Aorta (tissue), 5 donors: ENCODE results near the gene TUBA1A. TPM values are rescaled to one million over a fixed set of nuclear protein-coding genes. Genes with fewer than 3 reads are reported as not detected.
"Not testable (repeated sequence)": the region's sequence is repeated elsewhere in the genome, so short reads cannot be mapped to it uniquely, and the experiment has no call there.

Experiments used
- ATAC-seq: fragments of 200-7000 bp; cut with Tn5 transposase; one replicate; pipeline ENCODE4 v1.9.1; 2022; ENCODE audit warnings: moderate library complexity; ENCODE audit not compliant: low FRiP score
- DNase-seq, 2 donors: peaks; one replicate each; pipeline ENCODE4 v3.0.0-alpha.2; 2020
- H3K27ac ChIP-seq, 2 donors: one replicate each; pipeline ENCODE4 v1.5.1; 2013; ENCODE audit warnings: low read length in 2 of 2, mild to moderate bottlenecking in 2 of 2, moderate library complexity in 2 of 2, control low read depth in 1 of 2, inconsistent platforms in 1 of 2, low read depth in 1 of 2
- H3K27me3 ChIP-seq, 2 donors: one replicate each; pipeline ENCODE4 v1.6.1; 2013; ENCODE audit warnings: control low read depth in 1 of 2, low read length in 1 of 2, mild to moderate bottlenecking in 1 of 2, moderate library complexity in 1 of 2; ENCODE audit not compliant: insufficient read depth in 2 of 2, control insufficient read depth in 1 of 2
- H3K36me3 ChIP-seq, 2 donors: one replicate each; pipeline ENCODE4 v1.6.1; 2013; ENCODE audit warnings: control low read depth in 1 of 2, low read length in 1 of 2, mild to moderate bottlenecking in 1 of 2; ENCODE audit not compliant: insufficient read depth in 2 of 2, control insufficient read depth in 1 of 2
- H3K4me1 ChIP-seq, 2 donors: one replicate each; pipeline ENCODE4 v1.6.1; 2013; ENCODE audit warnings: low read length in 2 of 2, control low read depth in 1 of 2, mild to moderate bottlenecking in 1 of 2, moderate library complexity in 1 of 2; ENCODE audit not compliant: insufficient read depth in 2 of 2, control insufficient read depth in 1 of 2
- H3K4me3 ChIP-seq, 2 donors: one replicate each; pipeline ENCODE4 v1.5.1; 2013; ENCODE audit warnings: low read length in 2 of 2, control low read depth in 1 of 2, mild to moderate bottlenecking in 1 of 2
- H3K9me3 ChIP-seq: one replicate; pipeline ENCODE4 v1.6.1; 2013; ENCODE audit warnings: mild to moderate bottlenecking, low read length; ENCODE audit not compliant: control insufficient read depth
- WGBS, 2 donors: extraction: QIAGEN DNeasy Blood & Tissue Kit; methylation state at CpG; one replicate each; pipeline ENCODE4 v1.1.7; 2013; 5-methylcytosine and 5-hydroxymethylcytosine counted together
- intact Hi-C, 2 donors: fragments of 100-400 bp; cut with DNase I; formaldehyde crosslinking; loops; one replicate each; pipeline versions ENCODE4 v1.14.2 to v1.15.0; 2022
- polyA plus RNA-seq, 2 donors: library from polyadenylated mRNA; stranded (reverse); fragments of 200-250 nt; gene quantifications; one replicate each; pipeline ENCODE4 v1.2.3, GENCODE V29; 2013
- total RNA-seq, 2 donors: library from RNA; stranded (reverse); fragmentation: NEBNext Ultra II Directional; extraction: Animal tissue kit (Norgen Biotek cat#: 25700); gene quantifications; one replicate each; pipeline ENCODE4 v1.2.1, GENCODE V29; 2021
- donor health status: healthy with polysubstance abuse.
- donor health status: Bipolar disorder and iron deficiency.
- donor health status: DM: no; HTN: no; CAD: no.
- donor health status: DM: no; HTN: no; CAD: no.
- donor health status: DM: yes; HTN: yes; CAD: no.

The TUBA1A gene
- total and polyA plus RNA-seq, 4 donors: 102 to 253 (median 160) TPM

DNA sequence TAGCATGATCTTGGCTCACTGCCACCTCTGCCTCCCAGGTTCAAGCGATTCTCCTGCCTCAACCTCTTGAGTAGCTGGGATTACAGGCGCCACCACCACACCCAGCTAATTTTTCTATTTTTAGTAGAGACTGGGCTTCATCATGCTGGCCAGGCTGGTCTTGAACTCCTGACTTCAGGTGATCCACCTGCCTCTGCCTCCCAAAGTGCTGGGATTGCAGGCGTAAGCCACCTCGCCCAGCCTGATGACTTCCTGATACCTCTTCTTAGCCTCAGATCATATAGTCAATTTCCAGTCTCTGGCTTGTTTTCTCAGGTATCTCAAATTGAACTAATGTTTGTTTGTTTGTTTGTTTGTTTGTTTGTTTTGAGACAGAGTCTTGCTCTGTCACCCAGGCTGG lies 4.9 kb upstream of the TUBA1A start:
- H3K4me1 ChIP-seq, H3K27ac ChIP-seq, H3K4me3 ChIP-seq, H3K9me3 ChIP-seq, intact Hi-C loops, DNase-seq, H3K27me3 ChIP-seq, H3K36me3 ChIP-seq, ATAC-seq: not testable (repeated sequence)
- 94% methylated on average over 4 of the region's 4 CpGs for WGBS, 2 donors

DNA sequence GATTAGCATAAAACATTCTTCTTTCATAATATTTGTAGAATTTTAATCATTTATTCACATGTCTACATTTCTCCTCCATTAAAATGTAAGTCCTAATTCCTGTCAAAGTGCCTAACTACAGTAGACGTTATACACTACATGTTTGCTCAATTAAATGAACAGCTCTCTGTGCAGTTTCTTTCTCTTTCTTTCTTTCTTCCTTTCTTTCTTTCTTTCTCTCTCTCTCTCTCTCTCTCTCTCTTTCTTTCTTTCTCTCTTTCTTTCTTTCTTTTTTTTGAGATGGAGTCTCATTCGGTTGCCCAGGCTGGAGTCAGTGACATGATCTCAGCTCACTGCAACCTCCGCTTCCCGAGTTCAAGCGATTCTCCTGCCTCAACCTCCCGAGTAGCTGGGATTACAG lies 2.6 kb upstream of the TUBA1A start:
- H3K4me1 ChIP-seq, intact Hi-C loops, H3K4me3 ChIP-seq, H3K9me3 ChIP-seq, H3K36me3 ChIP-seq, ATAC-seq, H3K27me3 ChIP-seq, DNase-seq, H3K27ac ChIP-seq: not testable (repeated sequence)
- WGBS, 2 donors: 95% methylated on average over 6 of the region's 6 CpGs

DNA sequence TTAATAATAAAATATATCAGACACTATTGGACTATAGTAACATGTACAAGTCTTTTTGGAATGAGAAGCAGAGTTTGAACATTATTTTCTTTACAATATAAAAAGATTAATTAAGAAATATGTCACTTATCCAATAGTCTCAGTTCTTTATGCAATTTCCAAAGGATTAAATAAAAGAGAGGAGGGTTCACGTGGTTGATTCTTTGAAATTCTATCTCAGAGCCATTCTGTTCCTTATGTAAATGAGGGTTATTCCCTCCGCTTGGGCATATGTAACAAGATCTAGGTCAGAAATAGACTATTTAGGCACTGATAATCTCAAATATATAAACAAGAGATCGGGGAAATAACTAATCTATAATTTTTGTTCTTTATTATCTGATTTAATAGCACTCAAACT lies 2.1 kb upstream of the TUBA1A start:
- no peaks in the 10 kb centered on the region for H3K4me1 ChIP-seq
- no peak overlapping the region for H3K27ac ChIP-seq
- no peak for DNase-seq
- WGBS, 2 donors: 87 to 90% methylated on average over 3 of the region's 3 CpGs
- H3K4me3 ChIP-seq: no peak overlapping the region
- H3K27me3 ChIP-seq: no peaks in the 10 kb centered on the region
- no peak for ATAC-seq
- H3K36me3 ChIP-seq: no peaks in the 10 kb centered on the region
- no peaks in the 10 kb centered on the region for H3K9me3 ChIP-seq
- intact Hi-C loops: no loop called here

DNA sequence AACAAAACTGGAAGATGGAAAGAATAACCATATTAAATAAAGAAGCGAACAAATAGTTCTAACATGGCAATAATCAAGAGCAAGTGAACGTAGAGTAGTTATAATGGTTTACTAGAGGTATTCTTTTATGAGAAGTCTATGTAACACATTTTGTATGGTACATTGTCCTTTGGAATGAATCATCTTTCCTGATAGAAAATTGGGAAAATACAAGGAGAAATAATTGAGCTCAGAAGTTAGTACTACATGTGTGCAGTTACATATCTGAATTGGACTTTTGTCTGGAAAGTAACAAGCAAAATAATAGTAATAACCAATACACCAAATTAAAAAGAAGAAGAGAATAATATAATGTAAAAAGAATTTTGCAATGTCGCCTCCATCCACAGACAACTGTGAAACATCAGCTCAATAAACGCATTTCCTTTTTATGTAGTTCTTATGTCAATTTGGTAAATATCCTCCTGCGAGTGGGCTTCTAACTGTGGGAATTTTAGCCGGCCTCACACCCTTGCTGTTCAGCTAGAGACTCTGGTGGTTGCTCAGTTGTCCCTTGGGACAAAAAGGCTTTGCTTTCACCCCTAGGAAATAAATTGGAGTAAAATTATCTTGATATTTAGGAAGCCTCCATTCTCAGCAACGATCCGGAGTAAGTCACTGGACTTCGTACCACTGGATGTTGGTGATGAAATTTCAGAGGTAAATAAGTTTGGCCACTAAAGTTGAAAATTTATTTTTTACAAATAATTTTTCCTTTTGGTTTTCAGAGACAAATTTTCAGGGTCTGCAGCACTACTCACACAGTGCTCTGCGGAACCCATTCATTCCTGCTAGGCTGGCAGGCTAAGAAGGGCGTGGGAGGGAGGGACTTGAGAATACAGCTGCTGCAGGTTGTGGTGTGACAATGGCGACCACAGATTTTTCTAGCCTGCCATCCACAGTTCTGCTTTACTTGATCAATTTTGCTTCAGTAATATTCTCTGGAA lies 1.1 kb upstream of the TUBA1A start:
- H3K4me3 ChIP-seq: peak overlapping the region; percentile 73 to 92
- H3K4me1 ChIP-seq: no peaks in the 10 kb centered on the region
- no peaks in the 10 kb centered on the region for H3K9me3 ChIP-seq
- WGBS, 2 donors: 82 to 85% methylated on average over 12 of the region's 12 CpGs
- peak overlapping the region in 1 of 2 donors; percentile 32 for H3K27ac ChIP-seq
- H3K36me3 ChIP-seq: no peaks in the 10 kb centered on the region
- DNase-seq (no peak), ATAC-seq (no peak)
- H3K27me3 ChIP-seq: no peaks in the 10 kb centered on the region
- intact Hi-C loops: loop anchor here (2.0 to 5.0 kb wide), 3 partner anchors 42 to 58 kb away; partner anchors contain the start of gene TUBA1B (in 2 of the 2)

GRCh38 chr12:49188201-49188915 lies 522 bp downstream of the TUBA1A start:
- no peaks in the 10 kb centered on the region for H3K4me1 ChIP-seq
- ATAC-seq: peak; percentile 90

DNA sequence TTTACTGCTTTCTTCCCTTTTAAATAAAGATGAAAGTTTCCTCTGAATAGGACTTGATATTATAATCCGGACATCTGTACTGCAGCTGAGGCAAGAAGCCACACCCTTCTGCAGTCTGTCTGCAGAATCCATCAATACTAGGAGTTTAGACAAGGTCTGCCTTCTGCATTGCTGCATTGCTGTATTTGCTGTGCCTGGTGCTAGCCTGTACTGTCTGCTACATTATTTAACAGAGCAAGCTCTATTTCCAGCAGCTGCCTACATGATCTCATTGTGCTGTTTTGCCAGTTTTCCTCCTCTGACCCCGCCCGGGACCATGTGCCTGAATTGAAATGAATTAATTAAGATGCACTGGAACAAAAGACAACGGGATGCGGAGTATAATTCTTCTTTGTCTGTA lies 1.7 kb downstream of the TUBA1A start:
- intact Hi-C loops: loop anchor here (5.0 kb wide), 2 partner anchors 45 to 55 kb away; partner anchors contain the start of gene TUBA1B (in 2 of the 2)
- 2 to 5% methylated on average over 5 of the region's 5 CpGs for WGBS, 2 donors
- DNase-seq (peak in 1 of 2 donors; percentile 66), ATAC-seq (peak; percentile 55)
- no peak overlapping the region for H3K27ac ChIP-seq
- no peaks in the 10 kb centered on the region for H3K36me3 ChIP-seq
- no peaks in the 10 kb centered on the region for H3K4me1 ChIP-seq
- peak overlapping the region; percentile 73 to 92 for H3K4me3 ChIP-seq
- H3K9me3 ChIP-seq: no peaks in the 10 kb centered on the region
- H3K27me3 ChIP-seq: no peaks in the 10 kb centered on the region

More at GRCh38 chr12:49188201-49188915, 522 bp downstream of the TUBA1A start:
- peak overlapping the region; percentile 73 to 92 for H3K4me3 ChIP-seq
- H3K36me3 ChIP-seq: no peaks in the 10 kb centered on the region
- H3K27ac ChIP-seq: peak overlapping the region; percentile 80 to 91
- H3K27me3 ChIP-seq: no peaks in the 10 kb centered on the region
- intact Hi-C loops: loop anchor here (2.0 to 5.0 kb wide), 3 partner anchors 44 to 56 kb away; partner anchors contain the start of gene TUBA1B (in 2 of the 2)
- peak; percentile 91 to 93 for DNase-seq
- H3K9me3 ChIP-seq: no peaks in the 10 kb centered on the region
- WGBS, 2 donors: 1% methylated on average over 40 to 52 of the region's 52 CpGs

DNA sequence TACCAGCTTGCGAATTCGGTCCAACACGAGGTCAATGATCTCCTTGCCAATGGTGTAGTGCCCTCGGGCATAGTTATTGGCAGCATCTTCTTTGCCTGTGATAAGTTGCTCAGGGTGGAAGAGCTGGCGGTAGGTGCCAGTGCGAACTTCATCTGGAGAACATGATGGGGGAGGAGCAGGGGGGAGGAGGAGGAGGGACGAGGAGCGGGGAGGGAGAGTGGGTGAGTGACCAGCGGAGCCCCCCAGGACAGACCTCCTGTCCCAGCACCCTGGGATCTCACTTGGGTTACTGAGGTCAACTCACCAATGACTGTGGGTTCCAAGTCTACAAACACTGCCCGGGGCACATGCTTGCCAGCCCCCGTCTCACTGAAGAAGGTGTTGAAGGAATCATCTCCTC lies 2.6 kb downstream of the TUBA1A start:
- 58 to 64% methylated on average over 11 of the region's 11 CpGs for WGBS, 2 donors
- not testable (repeated sequence) for H3K27ac ChIP-seq, H3K4me3 ChIP-seq, DNase-seq, H3K36me3 ChIP-seq, ATAC-seq, H3K27me3 ChIP-seq, H3K4me1 ChIP-seq, H3K9me3 ChIP-seq
- intact Hi-C loops: loop anchor here (5.0 kb wide), 2 partner anchors 46 to 54 kb away; partner anchors contain the start of gene TUBA1B (in 2 of the 2)

GRCh38 chr12:49184697-49185096 lies 4.2 kb downstream of the TUBA1A start:
- H3K4me1 ChIP-seq, ATAC-seq, H3K27me3 ChIP-seq, H3K36me3 ChIP-seq, H3K27ac ChIP-seq, H3K9me3 ChIP-seq, H3K4me3 ChIP-seq, DNase-seq: not testable (repeated sequence)
- intact Hi-C loops: loop anchor here (5.0 kb wide), 2 partner anchors 48 to 52 kb away; partner anchors contain the start of gene TUBA1B (in 2 of the 2)
- WGBS, 2 donors: 68 to 69% methylated on average over 1 of the region's 1 CpG
